SK-N-DZ (cell line): ENCODE data around the gene NLRC5. TPM values are rescaled to one million over a fixed set of nuclear protein-coding genes. Genes with fewer than 3 reads are reported as not detected.

Experiments used
- DNase-seq: peaks from one replicate; pipeline ENCODE4 v3.0.0-alpha.2; 2015; ENCODE audit warnings: low spot score
- polyA plus RNA-seq, 2 experiments: library from polyadenylated mRNA; depleted of rRNA; stranded (reverse); fragments of >200 nt; gene quantifications; 2 replicates each; pipeline ENCODE4 v1.2.3, GENCODE V29; 2014

The NLRC5 gene
- not detected in 2 replicates for polyA plus RNA-seq (2014; cell fraction: cytosol; rRNA removed)
- 1.1 TPM in 1 of 2 replicates, not detected in the other for polyA plus RNA-seq (2014; cell fraction: nucleus; rRNA removed)

DNA sequence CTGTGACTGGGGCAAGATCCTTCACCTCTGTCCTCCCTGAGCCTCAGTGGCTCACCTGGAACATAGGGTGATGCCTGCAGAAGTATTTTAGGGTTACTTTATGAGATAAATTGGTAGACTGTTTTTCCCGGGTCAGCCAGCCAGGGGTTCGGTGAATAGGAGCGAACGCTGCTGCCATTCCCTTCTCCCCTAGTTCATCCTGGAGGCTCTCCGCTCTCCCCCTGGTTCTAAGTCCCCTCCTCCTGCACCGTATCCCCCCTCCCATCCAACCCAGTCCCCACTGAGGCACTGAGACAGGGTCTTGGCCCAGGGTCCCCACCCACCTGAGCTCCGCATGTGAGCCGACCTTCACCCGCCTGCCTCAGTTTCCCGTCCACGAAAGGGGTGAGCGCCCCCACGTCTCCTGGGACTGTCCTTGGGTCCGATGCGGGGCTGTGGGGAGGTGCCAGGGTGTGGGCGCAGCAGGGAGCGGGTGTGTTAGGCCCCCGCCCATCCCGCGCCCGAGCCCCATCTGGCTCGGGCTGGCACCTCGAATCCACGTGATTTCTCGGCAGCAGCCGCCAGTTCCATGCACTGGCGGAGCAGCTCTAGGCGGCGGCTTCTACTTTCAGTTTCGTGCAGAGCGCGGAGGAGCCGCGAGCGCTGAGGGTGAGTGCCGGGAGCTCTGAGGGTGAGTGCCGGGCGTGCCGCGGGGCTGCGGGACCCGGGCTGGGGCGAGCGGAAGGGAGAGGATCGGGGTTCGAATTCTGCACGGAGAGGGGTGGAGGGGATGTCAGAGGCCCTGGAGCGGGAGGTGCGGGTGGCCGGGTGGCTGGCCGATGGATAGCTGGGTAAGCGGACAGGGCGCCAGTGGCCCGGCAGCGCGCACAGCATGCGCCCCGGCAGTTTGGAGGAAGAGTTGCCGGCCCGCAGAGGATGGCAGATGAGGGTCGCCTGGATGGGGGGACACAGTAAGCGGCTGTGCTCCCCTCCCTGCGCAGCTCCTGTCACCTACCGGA, at the start of gene NLRC5:
TSS of gene NLRC5 (plus strand) at position 610 of the 998 bp plus-strand sequence. CDS start 31,156 bp downstream, outside the sequence.
- peak; percentile 48 for DNase-seq

GRCh38 chr16:56939801-56940200, 49.6 kb upstream of the NLRC5 start:
- no peak for DNase-seq

- no peak for DNase-seq
Observed at GRCh38 chr16:56941092-56941491, 48.3 kb upstream of the NLRC5 start.

GRCh38 chr16:56941856-56942331, 47.5 kb upstream of the NLRC5 start:
- DNase-seq, result no peak

- DNase-seq, result no peak
Observed at GRCh38 chr16:56943761-56944375, 45.5 kb upstream of the NLRC5 start.

DNA sequence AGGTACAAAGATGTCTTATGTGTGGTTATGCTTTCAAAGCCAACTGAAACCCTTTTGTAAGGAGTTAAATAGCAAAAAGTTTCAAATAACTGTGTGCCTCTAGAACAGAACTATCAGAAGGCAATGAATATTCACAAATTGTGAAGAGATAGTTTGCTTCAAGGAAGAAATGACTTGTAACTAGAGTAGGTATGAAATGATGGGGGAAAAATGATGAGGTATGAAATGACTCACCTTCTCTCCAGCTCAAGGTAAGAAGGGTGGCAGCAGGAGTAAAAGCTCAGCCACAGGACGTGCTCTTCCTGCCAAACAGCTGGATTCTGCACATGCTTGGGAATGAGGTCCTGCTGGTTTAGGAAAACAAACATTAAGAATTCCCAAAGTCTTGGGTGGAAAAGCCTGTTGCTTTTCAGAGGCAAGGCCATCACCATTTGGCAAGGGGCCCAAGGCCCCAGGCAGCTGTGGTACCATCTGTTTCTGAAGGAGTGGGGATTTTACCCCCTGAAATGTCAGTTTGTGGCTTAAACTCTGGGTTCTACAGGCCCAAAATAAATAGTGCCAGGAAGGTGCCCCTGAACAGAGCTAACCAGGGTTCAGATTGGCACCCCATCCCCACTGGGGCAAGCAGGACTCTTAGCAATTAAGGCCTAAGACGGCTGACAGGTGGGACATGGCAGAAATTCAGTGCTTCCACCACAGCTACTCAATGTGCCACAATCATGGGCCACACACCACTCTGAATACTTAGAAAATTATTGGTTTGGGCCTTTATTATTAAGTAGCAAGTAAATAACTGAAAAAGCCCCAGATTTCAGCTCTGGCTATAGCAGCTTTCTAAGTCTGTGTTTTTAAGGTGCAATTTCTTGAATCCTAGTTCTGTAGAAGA, 44.2 kb upstream of the NLRC5 start:
- no peak for DNase-seq

DNA sequence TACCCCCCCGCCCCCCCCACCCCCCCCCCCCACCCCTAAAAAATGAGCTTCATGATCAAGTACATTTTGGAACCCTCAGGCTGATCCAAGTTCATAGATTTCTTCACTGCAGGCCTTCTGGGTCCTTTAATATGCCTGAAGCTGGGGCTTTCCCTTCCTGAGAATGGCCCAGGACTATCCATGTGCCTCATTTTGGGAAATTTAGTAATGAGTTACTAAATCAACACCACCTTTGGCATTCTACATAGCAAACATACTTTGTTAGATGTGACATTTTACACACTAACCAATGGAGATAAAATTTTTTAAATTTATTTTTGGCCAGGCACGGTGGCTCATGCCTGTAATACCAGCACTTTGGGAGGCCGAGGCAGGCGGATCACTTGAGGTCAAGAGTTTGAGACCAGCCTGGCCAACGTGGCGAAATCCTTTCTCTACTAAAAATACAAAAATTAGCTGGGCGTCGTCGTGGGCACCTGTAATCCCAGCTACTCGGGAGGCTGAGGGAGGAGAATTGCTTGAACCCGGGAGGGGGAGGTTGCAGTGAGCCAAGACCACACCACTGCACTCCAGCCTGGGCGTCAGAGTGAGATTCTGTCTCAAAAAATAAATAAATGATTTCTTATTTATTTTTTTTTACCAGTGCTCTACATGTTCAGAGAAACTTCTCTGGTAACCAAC, 43.4 kb upstream of the NLRC5 start:
- DNase-seq, result no peak

- no peak for DNase-seq
Observed at GRCh38 chr16:56946767-56947603, 42.4 kb upstream of the NLRC5 start.

GRCh38 chr16:56947604-56947995, 41.8 kb upstream of the NLRC5 start:
- no peak for DNase-seq

GRCh38 chr16:56948234-56948633, 41.1 kb upstream of the NLRC5 start:
- DNase-seq, result no peak

GRCh38 chr16:56950051-56950450, 39.3 kb upstream of the NLRC5 start:
- DNase-seq, result no peak

DNA sequence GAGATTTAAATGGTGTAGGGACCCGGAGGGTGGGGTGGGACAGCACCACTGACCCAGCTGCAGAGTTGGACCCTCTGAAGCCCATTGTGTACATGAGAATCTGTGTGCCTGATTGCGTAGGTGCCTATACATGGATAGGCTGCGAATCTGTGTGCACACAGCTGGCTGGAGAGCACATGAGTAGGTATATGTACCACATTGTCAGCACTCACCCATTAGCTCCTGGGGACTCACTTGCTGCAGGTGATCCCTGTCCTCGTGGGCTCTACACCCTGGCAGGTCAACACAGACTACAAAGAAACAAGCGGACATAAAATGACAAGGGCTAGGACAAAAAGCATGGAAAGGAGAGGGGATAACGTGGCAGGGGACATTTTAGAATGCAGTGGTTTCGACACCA, 38.9 kb upstream of the NLRC5 start:
- DNase-seq, result no peak

DNA sequence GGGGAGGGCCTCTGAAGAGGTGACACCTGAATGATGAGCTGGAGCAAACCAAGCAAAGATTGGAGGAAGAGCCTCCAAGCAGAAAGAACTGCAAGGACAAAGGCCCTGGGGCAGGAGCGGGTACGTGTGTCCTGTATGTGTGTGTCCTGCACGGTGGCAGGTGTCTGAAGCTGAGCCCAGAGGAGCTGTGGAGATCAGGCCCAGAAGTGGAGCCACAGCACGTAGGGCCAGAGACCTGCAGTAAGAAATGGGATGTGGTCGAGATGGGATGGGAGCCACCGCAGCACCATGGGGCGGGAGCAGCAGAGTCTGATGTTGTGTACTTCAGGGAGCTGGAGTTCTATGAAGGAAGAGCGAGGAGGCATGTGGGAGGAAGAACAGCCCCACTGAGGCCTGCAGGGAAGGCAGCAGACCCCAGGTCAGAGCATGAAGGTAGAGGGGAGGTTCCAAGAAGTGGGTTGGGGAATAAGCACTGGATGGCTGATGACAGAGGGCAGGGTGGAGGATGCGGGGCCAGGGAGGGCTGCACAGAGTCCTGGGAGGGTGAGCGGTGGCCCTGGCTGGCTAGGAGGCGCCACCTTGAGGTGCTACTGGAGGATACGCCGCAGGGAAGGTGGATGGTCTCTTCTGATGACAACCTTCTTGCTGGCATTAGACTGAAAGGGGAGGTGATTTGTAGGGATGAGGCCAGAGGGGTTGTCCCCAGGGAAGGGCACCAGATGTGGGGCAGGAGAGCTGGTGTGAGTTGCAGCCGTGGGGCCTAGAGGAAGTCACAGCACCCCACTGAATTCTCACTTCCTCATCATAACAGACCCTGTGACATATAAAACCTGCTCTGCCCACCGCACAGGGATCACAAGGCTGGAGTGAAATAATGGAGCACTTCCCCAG, 38.2 kb upstream of the NLRC5 start:
- DNase-seq, result peak; percentile 74

- no peak for DNase-seq
Observed at GRCh38 chr16:56953006-56953405, 36.4 kb upstream of the NLRC5 start.

DNA sequence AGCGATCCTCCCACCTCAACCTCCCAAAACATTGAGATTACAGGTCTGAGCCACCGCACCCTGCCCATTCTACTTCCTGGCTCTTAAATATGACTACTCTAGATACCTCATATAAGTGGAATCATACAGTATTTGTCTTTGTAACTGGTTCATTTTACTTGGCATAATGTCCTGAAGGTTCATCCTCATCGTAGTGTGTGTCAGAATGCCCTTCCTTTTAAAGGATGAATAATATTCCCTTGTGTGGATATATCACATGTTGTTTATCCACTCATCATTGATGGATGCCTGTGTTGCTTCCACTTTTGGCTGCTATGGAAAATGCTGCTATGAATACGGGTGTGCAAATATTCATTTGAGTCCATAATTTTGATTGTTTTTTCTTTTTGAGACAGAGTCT, 33.3 kb upstream of the NLRC5 start:
- no peak for DNase-seq

DNA sequence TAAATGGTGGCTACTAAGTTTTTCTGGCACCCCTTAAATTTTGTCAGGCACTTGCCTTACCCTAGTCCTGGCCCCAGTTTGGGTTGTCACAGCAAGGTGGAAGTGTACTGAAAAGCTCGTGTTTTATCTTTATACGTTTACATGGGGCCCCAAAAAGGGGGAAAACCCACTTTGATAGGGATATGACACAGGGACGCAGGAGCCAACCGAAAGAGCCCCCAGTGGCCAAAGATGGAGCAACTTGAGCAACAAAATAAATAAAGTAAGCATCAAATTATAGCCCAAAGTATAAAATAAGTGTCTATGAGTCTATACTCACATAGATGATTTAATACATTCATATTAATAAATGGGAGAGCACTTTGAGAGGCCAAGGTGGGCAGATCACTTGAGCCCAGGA, 32.6 kb upstream of the NLRC5 start:
- DNase-seq, result no peak

GRCh38 chr16:56960681-56961281, 28.6 kb upstream of the NLRC5 start:
- DNase-seq, result no peak

DNA sequence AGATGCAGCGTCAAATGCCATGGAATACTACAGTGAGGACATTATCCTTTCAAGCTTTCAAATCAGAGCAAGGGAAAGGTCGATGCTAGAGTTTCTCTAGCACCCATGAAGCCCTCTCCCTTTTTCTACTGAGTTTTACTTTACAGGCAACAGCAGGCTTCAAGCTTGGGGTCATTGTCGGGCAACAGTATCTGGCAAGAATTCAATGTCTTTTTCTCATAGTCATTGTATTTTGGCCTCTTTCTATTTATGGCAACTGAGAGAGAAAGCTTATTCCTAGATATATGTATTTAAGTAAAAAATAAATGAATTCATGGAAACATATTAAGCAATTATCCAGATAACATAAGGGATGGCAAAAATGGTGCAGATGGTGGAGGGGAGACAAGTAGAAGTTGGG, 28.0 kb upstream of the NLRC5 start:
- no peak for DNase-seq
